GM19372 (cell line): ENCODE measurements around the gene ALDH1A2.
A peak's percentile ranks its signal among the peaks of the same experiment; 100 is the strongest.
"Not testable (repeated sequence)": the region's sequence is repeated elsewhere in the genome, so short reads cannot be mapped to it uniquely, and the experiment has no call there.

Experiments used
- ATAC-seq: cut with Tn5 transposase; IDR thresholded peaks from one replicate; pipeline ENCODE4 v1.9.1; 2021; ENCODE audit warnings: mild to moderate bottlenecking, low read depth, moderate library complexity; ENCODE audit not compliant: unreplicated experiment

The ALDH1A2 gene

DNA sequence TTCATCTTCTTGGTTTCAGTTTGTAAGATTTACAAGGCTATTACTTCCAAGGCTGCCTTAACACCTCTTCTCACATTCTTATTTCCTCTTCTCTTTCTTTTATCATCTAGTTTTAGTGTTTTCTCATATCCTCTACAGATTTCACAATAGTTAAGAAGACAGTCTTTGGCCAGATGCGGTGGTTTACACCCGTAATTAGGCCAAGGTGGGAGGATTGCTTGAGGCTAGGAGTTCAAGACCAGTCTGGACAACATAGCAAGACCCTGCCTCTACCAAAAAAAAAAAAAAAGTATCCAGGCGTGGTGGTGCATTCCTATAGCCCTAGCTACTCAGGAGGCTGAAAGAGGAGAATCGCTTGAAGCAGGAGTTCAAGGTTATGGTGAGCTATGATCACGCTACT is 3.5 kb upstream of the ALDH1A2 start:
- ATAC-seq: no peak

DNA sequence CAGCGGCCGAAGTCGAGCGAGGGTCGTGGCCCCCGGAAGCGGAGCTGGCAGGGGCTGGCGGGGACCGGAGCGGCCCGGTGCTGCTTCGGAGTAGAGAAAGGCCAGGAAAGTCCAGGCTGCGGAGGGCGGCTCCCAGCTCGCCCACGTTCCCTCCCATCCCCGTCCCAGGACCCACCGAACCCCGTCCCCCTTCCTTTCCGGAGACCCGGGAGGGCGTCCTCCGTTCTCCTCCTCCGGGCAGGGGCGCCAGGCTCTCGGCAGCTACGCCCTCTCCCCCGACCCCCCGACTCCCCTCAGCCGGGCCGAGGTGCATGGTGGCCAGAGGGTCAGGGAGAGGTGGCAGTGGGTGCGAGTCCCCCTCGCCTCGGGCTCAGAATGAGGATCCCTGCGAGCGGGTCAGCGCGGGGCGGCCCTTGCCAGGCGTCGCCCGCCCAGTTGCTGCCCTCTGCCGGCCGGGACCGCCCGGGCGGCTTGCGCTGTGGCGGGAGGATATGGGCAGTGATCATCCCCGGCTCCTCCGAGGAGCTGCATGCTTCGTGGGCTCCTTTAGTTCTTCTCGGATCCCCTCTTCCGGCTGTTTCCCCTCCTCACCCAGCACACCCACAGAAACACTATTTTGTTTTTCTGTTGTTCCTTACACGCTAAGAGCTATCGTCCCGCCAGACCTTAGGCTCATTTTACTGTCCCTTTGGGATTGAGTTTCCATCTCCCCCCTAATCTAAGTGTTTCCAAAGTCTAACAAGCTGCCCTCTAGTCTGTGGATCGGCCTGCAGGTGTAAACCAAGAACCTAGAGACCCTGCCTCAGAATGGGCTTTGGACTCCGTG is 744 bp upstream of the ALDH1A2 start:
- peak; percentile 56 for ATAC-seq

DNA sequence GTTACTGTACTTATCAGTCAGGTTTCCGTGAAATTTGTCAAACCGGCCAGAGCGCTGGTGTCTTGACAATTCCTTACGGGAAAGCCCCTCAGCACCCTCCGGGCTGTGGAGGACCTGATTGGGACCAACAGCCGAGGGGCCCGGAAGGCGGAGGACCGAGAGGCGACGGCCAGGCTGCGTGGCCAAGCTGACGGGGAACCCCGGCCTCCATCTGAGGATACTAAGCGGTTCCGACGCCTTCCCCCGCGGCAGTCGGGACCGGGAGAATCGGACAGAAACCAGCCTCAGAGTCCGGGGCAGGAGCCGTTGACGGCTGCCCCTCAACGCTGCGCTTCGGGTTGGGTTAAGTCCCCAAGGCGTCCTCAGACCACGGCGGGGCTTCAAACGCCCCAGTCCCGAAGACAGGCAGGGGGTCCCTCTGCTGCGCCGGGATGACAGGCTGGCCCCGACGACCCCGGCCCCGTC is 499 bp downstream of the ALDH1A2 start:
- no peak for ATAC-seq

DNA sequence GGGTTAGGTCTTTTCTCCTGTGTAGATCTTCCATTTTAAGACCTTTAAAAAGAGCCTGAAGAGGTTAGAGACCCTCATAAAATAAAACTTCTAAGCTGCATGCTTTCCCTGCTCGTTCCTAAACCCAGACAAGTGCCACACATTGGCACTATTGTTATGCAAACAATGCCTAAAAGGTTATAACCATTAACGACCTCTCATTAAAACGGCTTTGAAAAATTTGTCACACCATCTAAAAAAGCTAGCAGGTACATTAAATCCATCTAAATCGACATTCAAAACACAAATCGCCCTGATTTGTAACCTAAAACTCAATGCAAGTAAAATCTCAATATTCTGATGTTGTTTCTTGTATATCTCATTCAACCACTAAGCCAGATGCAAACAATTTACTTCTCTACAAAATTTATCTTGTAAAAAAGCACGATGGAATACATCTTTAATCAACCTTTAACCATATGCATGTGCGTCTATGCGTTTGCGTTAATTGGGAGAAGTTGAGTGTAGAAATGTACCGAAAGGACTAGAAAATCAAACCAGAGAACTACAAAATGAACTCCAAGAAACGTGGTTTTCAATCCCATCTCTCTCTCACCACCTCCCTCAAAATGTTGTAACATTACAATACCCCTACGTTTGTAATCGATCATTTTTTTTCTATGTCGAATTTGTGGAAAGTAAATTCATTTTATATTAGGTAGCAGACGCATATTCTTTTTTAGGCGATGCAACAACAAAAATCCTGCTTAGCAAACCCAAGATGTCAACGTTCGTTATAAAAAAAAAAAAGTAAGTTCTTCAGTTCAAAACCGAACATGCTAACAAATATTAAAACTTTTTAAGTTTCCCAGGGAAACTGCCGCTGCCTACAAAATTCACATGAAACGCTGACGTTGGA is 1.2 kb downstream of the ALDH1A2 start:
- ATAC-seq: no peak

DNA sequence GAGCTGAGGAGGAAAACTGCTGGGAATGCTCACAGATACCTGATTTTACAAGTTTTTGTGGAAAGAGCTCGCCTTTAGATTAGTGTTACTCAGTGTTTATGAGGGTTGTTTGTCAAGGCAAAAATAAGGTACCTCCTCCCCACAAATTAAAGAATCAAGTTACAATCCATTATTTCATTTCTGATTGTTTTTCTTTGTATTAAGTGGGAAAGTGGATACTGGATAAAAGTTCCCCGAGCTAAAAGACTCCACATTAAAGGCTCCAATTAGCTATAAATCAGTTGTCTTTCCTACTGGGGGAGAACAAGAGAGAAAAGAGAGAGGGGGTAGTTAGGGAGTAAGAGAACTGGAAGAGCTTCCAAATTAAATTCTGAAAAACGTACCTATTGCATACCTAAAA is 1.9 kb downstream of the ALDH1A2 start:
- ATAC-seq: no peak

DNA sequence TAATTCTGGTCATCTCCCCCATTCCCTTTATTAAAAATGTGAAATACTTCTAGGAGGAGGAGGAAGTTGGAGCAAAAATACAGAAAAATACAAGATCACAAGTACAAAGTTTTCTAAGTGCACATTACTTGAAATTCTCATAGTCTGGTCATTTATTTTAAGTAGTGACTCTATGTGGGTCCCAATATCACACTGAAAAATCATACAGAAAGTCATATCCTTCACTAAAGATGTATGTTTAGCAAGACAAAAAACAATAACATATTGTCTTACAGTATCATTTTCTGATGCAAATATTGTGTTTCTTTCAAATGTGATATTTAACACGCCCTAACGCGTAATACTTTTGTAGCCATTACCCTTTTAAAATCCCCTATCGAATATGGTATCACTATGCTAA is 2.5 kb downstream of the ALDH1A2 start:
- ATAC-seq: no peak

DNA sequence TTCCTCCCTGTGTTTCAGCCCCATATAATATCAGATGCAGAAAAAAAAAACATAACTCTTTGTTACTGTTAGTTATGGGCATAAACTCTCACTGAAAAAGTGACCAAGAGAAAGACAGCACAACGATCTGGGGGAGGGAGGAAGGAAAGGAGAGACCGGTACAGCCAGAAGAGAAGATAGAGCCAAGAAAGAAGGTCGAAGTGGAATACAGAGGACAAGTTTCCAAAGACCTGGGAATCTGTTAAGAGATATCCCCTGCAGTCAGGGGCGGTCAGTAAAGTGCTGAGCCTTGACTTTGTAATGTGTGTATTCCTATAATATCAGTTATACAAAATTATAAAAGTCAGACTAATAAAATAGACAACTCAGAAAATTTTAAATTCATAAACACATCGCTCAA is 3.3 kb downstream of the ALDH1A2 start:
- ATAC-seq: no peak

DNA sequence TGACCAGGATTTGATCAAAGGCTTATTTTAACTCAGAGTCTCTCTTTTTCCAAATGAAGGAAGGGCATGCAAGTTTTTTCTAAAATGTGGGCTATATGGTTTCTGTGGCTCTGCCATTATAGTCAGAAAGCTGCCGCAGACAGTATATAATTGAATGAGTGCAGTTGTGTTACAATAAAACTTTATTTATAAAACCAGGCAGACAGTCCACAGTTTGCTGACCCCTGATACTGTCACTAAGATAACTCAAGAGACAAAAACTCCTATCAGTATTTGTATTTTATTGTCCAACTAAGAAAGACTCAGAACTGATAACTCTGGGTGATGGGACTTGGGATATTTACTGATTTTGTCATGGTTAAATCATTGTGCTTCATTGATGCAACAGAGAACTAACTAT is 4.9 kb downstream of the ALDH1A2 start:
- no peak for ATAC-seq

DNA sequence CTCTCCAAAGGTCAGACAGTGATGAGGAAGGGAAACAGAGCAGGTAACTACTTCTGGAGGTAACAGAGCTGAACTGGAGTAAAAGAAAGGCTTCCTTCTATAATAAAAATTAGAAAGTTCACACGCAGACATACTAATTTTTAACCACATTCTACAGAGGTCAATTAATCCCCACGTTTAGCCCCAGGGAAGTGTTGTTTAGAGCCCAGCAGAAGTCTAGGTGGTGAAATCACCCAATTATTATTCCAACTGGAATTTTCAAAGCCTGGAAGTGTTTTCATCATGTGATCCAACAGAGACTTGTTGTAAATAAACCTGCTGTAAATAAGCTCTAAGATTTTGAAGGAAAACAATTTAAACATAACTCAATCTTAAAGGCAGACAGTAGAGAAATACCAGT is 6.8 kb downstream of the ALDH1A2 start:
- ATAC-seq: no peak

DNA sequence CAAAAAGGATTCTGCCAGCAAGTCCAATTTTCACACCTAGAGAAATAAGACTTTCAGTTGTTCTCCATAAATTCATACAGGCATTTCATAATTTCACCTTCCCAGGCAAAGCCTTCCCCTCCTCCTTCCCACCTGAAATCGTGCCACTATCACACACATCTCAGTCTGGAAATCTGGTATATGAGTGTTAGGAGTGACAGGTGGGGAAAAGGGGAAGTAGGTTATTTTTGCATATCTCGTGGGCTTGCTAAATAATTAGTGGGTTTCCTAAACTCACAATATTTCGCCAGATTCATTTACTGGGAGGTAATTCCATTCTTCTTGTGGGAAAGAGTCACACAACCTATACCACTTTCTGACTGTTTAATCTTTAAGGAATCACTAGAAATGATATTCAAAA is 7.4 kb downstream of the ALDH1A2 start:
- ATAC-seq: no peak

DNA sequence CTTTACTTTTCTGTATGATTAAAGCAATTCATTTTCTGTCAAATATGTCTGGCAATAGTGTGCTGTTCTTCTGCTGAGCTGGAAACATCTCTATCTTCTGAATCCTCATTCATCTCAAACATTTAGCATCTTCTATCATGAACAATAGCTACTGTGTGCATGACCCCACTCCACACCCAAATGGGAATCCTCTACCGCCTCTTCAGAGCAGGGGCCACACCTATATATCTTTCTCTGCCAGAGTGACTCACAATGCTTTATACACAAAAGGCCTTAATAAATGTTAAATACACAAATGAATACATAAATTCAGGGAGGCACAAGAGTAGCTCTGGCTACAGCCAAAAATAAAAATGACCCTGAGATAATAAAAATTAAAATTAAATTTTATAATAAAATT is 8.0 kb downstream of the ALDH1A2 start:
- no peak for ATAC-seq

DNA sequence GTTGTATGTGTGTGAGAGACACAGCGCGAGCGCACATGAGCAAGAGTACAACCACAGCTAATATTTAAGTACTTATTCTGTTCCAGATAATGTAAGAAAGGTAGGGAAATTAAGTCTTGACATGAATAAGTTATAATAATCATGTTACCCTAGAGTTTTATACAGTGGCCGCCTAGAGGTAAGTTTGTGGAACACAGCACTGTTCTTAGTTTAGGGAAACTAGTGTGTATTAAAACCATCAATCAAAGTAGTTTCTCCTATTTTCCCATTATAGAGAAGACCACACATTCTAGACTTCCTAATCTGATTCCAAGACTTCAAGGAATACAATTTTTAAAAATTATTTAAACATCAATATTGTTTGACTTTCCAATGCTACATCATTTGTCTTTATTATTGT is 9.5 kb downstream of the ALDH1A2 start:
- ATAC-seq: no peak

DNA sequence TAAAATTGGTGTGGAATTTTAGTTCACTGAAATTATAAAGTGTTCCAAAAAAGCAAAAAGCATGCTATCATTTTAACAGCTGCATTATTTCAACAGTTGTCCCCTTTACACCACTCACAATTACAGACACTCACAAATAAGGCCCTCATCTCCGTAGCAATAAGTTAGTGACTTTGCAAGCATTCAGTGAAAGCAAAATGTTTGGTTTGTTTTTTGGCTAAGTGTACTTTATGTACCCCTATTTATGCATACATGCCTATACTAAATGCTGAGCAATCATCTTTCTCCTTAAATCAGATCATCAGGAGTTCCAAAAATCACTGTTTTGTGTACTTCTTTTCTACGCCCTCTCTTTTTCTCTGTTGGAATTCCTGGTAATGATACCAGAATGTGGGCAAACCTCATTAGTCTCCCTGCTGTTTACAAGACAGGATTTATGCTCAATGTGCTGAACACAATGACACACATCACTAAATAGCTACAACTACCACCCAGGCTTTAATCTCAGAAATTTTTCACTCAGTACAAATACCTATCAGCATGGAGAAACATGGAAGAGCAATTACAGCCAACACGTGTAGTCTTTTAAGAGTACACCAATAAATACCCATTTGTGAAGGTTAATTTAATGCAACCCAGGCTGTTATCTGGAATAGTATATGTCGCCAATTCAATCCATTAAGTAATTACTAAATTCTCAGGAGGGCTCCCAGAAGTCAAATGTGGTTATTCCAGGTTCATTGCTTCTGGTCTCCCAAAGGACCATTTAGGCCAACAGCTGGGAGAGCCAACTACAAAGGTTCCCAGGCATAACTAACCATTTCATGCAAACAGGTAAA is 12.0 kb downstream of the ALDH1A2 start:
- ATAC-seq: no peak

DNA sequence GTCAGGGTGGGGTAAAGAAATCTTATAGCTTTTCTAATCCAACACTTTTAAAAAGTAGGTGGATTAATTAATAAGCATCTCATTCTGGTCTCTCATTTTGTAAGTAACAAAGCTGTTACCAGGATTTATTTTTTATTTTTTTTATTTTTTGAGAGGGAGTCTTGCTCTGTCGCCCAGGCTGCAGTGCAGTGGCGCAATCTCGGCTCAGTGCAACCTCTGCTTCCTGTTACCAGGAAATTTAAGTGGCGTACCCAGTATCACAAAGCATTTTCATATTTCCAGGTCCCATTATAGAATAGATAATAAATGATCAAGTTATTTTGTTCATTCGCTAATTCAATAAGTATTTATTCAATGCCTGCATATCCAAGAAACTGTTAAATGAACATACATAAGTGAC is 13.2 kb downstream of the ALDH1A2 start:
- ATAC-seq: no peak

DNA sequence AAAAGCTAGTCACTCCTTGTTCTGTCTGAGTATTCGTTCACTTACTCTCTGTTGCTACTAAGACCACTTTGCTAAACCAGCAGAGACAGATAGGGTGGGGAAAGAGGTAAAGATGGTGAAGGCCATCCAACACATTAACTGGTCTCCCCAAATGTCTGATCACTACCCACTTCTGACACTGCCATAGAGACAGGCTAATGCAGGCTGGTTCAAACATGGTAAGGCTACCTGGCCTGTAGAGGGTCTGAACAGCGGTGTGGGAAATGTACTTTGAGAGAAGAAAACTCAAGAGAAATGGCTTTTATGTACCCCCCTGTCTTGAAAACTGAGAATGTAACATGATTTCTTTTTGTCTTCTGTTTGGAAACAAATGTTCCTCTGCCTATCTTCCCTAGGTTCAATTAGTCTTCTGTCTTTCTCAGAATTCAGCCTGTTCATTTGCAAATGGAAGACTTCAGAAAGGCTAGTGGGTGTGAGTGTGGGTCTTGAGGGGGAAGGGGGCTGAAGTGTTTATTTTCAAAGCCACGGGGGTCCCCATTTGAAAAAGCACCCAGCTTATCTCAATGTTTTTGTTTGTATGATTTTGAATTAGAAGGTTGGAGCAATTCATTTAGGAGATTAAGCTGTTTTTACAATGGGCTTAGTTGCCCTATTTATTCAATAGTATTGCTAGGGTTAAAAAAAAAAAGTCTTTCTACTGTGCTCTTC is 15.8 kb downstream of the ALDH1A2 start:
- no peak for ATAC-seq

DNA sequence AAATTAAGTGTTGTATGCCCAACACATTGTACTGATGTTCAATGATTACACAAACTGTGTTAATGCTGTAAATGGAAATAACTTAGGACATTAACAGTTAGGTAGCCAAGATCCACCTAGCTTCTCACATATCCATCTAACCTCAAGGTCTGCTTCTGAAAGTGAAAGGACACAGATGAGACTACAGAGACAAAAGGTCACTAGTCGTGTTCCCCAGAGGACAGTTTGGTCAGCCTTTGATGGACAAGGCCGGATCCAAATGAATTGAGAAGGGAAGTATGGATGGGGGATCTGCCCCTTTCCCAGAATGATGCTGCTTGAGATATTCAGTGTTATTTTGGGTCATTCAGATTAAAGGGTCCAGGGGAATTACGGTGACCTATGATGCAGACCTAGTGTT is 17.2 kb downstream of the ALDH1A2 start:
- no peak for ATAC-seq

DNA sequence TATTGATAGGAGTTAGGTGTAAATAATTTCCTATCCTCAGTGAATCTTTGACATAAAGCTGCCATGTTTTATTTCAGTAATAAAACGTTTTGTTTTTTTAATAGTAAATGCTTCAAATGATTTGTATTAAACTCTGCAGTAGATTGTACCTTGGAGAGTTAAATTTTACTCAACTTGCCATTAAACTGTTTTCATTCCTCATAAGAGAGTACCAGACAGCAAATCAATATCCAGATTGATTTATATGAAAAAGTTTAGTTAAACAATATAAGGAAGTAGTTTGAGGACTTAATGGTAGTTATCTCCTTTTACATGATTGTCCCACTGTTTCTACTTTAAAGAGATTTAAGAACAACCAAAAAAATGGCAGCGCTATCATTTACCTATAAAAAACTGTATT is 18.4 kb downstream of the ALDH1A2 start:
- no peak for ATAC-seq

DNA sequence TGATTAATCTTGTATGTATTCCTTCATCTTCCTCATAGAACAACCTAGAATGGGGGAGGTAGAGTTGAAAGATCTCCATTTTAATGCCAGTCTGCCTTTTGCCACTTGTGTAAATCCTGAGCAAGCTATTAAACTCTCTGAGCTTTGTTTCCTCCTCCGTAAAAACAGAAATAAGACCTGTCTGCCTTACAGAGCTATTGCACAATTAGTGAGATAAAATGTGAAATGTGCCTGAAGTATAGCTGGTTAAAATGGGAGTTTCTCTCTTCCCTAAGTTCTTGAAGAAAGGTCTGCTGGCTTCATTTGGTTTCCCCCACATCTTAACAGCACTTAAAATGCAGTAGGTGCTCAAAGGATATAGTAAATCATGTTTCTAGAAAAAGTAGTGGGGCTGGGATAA is 19.0 kb downstream of the ALDH1A2 start:
- no peak for ATAC-seq

DNA sequence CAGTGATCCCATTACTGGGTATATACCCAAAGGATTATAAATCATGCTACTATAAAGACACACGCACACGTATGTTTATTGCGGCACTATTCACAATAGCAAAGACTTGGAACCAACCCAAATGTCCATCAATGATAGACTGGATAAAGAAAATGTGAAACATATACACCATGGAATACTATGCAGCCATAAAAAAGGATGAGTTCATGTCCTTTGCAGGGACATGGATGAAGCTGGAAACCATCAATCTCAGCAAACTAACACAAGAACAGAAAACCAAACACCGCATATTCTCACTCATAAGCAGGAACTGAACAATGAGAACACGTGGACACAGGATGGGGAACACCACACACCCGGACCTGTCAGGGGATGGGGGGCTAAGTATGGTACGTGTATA is 20.1 kb downstream of the ALDH1A2 start:
- not testable (repeated sequence) for ATAC-seq

DNA sequence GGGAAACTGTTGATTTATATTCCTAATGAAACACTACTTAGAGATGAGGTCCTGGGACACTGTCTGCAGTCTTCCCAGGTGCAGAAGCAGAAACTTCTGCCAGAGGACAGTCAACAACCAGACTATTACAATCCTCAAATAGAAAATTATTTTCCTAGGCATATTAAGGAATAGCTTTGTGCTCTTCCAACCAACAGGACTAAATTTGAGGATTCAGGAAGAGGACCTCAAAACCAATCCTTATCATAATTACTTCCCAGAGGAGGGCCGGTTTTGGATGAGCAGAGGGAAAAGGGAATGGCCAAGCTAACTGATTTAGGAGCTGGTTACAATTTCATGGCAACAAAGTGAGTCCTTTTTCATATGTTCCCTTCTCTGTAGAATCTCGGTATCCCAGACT is 21.0 kb downstream of the ALDH1A2 start:
- no peak for ATAC-seq
